Smooth muscle cell (in vitro differentiated cells): ENCODE results near the gene ECSIT. TPM values are rescaled to one million over a fixed set of nuclear protein-coding genes. Genes with fewer than 3 reads are reported as not detected.

Source experiments
- DNase-seq: peaks from one replicate; lab custom pipeline; 2025; ENCODE audit not compliant: unreplicated experiment; lab: John Stamatoyannopoulos, UW
- H2AFZ ChIP-seq: fragments of 200-600 bp; sonication (generic); 2 replicates; pipeline ENCODE4 v1.6.0; 2016; ENCODE audit warnings: antibody characterized with exemption, low read depth, mild to moderate bottlenecking
- H3F3A ChIP-seq: fragments of 200-600 bp; sonication (generic); 2 replicates; pipeline ENCODE4 v1.6.0; 2017; ENCODE audit warnings: antibody characterized with exemption, low read depth
- H3K27ac ChIP-seq: fragments of 200-600 bp; sonication (generic); 2 replicates; pipeline ENCODE4 v1.5.1; 2016; ENCODE audit warnings: low read depth, mild to moderate bottlenecking
- H3K27me3 ChIP-seq: fragments of 200-600 bp; sonication (generic); 2 replicates; pipeline ENCODE4 v1.6.1; 2016; ENCODE audit warnings: low read depth, mild to moderate bottlenecking
- H3K36me3 ChIP-seq: fragments of 200-600 bp; sonication (generic); 2 replicates; pipeline ENCODE4 v1.5.1; 2016; ENCODE audit warnings: low read depth
- H3K4me1 ChIP-seq: fragments of 200-600 bp; sonication (generic); 2 replicates; pipeline ENCODE4 v1.5.1; 2016; ENCODE audit warnings: low read depth
- H3K4me2 ChIP-seq: fragments of 200-600 bp; sonication (generic); 2 replicates; pipeline ENCODE4 v1.6.0; 2016; ENCODE audit warnings: mild to moderate bottlenecking
- H3K4me3 ChIP-seq: fragments of 200-600 bp; sonication (generic); 2 replicates; pipeline ENCODE4 v1.5.1; 2016; ENCODE audit warnings: mild to moderate bottlenecking
- H3K79me2 ChIP-seq: fragments of 200-600 bp; sonication (generic); 2 replicates; pipeline ENCODE4 v1.6.0; 2016; ENCODE audit warnings: low read depth, mild to moderate bottlenecking
- H3K9ac ChIP-seq: fragments of 200-600 bp; sonication (generic); 2 replicates; pipeline ENCODE4 v1.6.0; 2016; ENCODE audit warnings: low read depth
- H3K9me3 ChIP-seq: fragments of 200-600 bp; sonication (generic); replicated peaks from 2 replicates; pipeline ENCODE4 v1.5.1; 2016; ENCODE audit warnings: low read depth
- H4K20me1 ChIP-seq: fragments of 200-600 bp; sonication (generic); 2 replicates; pipeline ENCODE4 v1.6.0; 2016; ENCODE audit warnings: low read depth
- WGBS: methylation state at CpG from one replicate; pipeline ENCODE4 v1.1.7; 2016; ENCODE audit warnings: low lambda C conversion rate; 5-methylcytosine and 5-hydroxymethylcytosine counted together
- polyA plus RNA-seq: library from polyadenylated mRNA; unstranded; fragments of >200 nt; fragmentation: Nextera tagmentation; extraction: Ambion mirVana; gene quantifications from 2 replicates; pipeline ENCODE4 v1.2.1, GENCODE V29; 2016
- total RNA-seq: library from RNA; depleted of rRNA; stranded (reverse); fragments of >200 nt; gene quantifications from 2 replicates; pipeline ENCODE4 v1.2.3, GENCODE V29; 2014
- TF ChIP-seq, protein P1 (sequence below): fragments of 200-600 bp; sonication (generic); IDR thresholded peaks from 2 replicates; pipeline ENCODE4 v1.5.1; 2017; ENCODE audit warnings: borderline replicate concordance, mild to moderate bottlenecking, antibody characterized with exemption; ENCODE audit not compliant: insufficient read depth, poor library complexity, severe bottlenecking

ECSIT gene
- total and polyA plus RNA-seq, 2 experiments from 2014 or later, result 21.1 to 32.1 TPM

DNA sequence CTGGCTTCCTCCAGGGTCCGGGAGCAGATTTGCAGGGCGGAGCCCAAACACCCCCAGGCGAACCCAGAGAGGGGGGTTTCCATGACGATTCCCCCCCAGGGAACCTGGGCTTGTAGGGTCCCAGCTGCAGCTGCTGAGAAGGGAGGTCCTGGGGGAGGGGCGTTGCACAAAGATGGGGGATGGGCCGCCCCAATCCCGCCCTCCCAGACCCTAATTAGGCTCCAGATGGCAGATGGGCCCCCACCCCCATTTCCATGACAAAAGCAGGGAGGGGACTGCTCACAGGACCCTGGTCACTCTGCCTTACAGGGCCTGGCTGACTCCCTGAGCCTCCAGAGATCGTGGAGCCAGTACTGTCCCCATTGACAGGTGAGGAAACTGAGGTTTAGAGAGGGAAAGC lies 63.3 kb downstream of the ECSIT start:
- Histone ChIP-seq H3K4me2 (no peak overlapping the region), H3K79me2 (no peaks in the 10 kb centered on the region), H2AFZ (no peak overlapping the region), H4K20me1 (no peaks in the 10 kb centered on the region), H3K4me3 (no peak overlapping the region), H3K36me3 (no peaks in the 10 kb centered on the region), H3K9me3 (no peaks in the 10 kb centered on the region), H3K9ac (no peak overlapping the region), H3K27me3 (no peaks in the 10 kb centered on the region), H3K4me1 (no peaks in the 10 kb centered on the region), H3K27ac (no peak overlapping the region), H3F3A (no peaks in the 10 kb centered on the region)
- TF ChIP-seq, protein P1, sequence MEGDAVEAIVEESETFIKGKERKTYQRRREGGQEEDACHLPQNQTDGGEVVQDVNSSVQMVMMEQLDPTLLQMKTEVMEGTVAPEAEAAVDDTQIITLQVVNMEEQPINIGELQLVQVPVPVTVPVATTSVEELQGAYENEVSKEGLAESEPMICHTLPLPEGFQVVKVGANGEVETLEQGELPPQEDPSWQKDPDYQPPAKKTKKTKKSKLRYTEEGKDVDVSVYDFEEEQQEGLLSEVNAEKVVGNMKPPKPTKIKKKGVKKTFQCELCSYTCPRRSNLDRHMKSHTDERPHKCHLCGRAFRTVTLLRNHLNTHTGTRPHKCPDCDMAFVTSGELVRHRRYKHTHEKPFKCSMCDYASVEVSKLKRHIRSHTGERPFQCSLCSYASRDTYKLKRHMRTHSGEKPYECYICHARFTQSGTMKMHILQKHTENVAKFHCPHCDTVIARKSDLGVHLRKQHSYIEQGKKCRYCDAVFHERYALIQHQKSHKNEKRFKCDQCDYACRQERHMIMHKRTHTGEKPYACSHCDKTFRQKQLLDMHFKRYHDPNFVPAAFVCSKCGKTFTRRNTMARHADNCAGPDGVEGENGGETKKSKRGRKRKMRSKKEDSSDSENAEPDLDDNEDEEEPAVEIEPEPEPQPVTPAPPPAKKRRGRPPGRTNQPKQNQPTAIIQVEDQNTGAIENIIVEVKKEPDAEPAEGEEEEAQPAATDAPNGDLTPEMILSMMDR, result no peak
- DNase-seq, result no peak
- WGBS, result 61% methylated on average over 5 of the region's 8 CpGs

DNA sequence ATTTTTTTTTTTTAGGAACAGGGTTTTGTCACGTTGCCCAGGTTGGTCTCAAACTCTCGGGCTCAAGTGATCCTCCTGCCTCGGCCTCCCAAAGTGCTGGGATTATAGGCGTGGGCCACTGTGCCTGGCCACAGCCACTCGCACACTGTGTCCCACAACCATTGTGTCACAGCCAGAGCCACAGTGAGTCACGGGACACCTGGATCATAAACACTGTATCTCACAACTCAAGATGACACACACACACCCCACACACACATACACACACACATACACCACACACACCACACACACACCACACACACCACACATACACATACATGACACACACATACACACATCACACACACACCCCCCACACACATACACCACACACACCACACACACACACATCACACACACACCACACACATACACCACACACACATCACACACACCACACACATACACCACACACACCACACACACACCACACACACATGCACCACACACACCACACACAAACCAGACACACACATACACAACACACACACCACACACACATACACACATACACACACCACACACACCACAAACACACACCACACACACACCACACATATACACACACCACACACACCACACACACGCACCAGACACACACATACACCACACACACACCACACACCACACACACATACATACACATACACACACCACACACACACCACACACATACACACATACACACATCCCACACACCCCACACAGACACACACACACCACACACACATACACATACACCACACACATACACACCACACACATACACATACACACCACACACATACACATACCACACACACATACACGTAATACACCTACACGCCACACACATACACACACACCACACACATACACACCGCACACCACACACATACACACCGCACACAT lies 64.3 kb downstream of the ECSIT start:
- Histone ChIP-seq H3K4me3 (no peak overlapping the region), H3K79me2 (no peaks in the 10 kb centered on the region), H2AFZ (no peak overlapping the region), H3K9ac (no peak overlapping the region), H3K4me1 (no peaks in the 10 kb centered on the region), H3K27me3 (no peaks in the 10 kb centered on the region), H4K20me1 (no peaks in the 10 kb centered on the region), H3K36me3 (no peaks in the 10 kb centered on the region), H3K27ac (no peak overlapping the region), H3K4me2 (no peak overlapping the region), H3K9me3 (no peaks in the 10 kb centered on the region), H3F3A (no peaks in the 10 kb centered on the region)
- no peak for DNase-seq
- WGBS, result 86% methylated on average over 8 of the region's 11 CpGs
- TF ChIP-seq, protein P1, result no peak

DNA sequence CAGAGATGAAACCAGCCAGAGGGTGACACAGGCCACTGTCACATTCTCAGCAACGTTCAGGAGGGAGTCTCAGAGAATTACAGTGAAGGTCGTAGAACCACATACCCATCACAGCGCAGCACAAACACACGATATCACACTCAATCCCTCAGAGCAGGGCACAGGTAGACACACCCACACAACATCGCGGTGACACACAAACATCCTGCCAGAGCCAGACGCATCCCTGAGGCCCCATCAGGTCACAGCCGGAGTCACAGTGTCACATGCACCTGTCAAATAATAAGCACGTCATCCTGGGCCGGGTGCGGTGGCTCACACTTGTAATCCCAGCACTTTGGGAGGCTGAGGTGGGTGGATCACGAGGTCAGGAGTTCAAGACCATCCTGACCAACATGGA lies 65.5 kb downstream of the ECSIT start:
- Histone ChIP-seq H3K27ac (no peak overlapping the region), H3K27me3 (no peaks in the 10 kb centered on the region), H3F3A (no peaks in the 10 kb centered on the region), H3K4me2 (no peak overlapping the region), H4K20me1 (no peaks in the 10 kb centered on the region), H3K79me2 (no peaks in the 10 kb centered on the region), H3K9me3 (no peaks in the 10 kb centered on the region), H3K9ac (no peak overlapping the region), H2AFZ (no peak overlapping the region), H3K4me1 (no peaks in the 10 kb centered on the region), H3K4me3 (no peak overlapping the region), H3K36me3 (no peaks in the 10 kb centered on the region)
- 81% methylated on average over 12 of the region's 12 CpGs for WGBS
- TF ChIP-seq, protein P1, result no peak
- no peak for DNase-seq
